Upper lobe of right lung (tissue), 1 donor: Measurements from ENCODE around the gene ACAN. TPM values are rescaled to one million over a fixed set of nuclear protein-coding genes. Genes with fewer than 3 reads are reported as not detected.

Source experiments
- ATAC-seq: fragments of 200-7000 bp; cut with Tn5 transposase; one replicate; pipeline ENCODE4 v1.9.1; 2020; ENCODE audit warnings: mild to moderate bottlenecking, moderate library complexity
- DNase-seq: peaks from one replicate; pipeline ENCODE4 v3.0.0-alpha.2; 2020
- H3K27ac ChIP-seq: fragments of 200-600 bp; one replicate; pipeline ENCODE4 v1.8.0; 2022
- H3K27me3 ChIP-seq: fragments of 200-600 bp; one replicate; pipeline ENCODE4 v1.8.0; 2022; ENCODE audit warnings: mild to moderate bottlenecking
- H3K36me3 ChIP-seq: fragments of 200-600 bp; one replicate; pipeline ENCODE4 v1.8.0; 2022
- H3K4me1 ChIP-seq: fragments of 200-600 bp; one replicate; pipeline ENCODE4 v1.8.0; 2022
- H3K4me3 ChIP-seq: fragments of 200-600 bp; one replicate; pipeline ENCODE4 v1.8.0; 2022; ENCODE audit warnings: mild to moderate bottlenecking
- H3K9me3 ChIP-seq: fragments of 200-600 bp; one replicate; pipeline ENCODE4 v1.8.0; 2022
- CTCF ChIP-seq: fragments of 200-600 bp; IDR thresholded peaks from one replicate; pipeline ENCODE4 v1.8.0; 2022; ENCODE audit warnings: antibody characterized with exemption
- intact Hi-C: fragments of 100-400 bp; cut with DNase I; formaldehyde crosslinking; loops from one replicate; pipeline ENCODE4 v1.11.0; 2022
- total RNA-seq: library from RNA; stranded (reverse); fragmentation: NEBNext Ultra II Directional; extraction: Animal tissue kit (Norgen Biotek cat#: 25700); gene quantifications from one replicate; pipeline ENCODE4 v1.2.1, GENCODE V29; 2021
- donor health status: DM: no; HTN: yes; CAD: no; lungs with severe emphysema.

ACAN gene
- total RNA-seq, 1 donor from 2014 or later: 0.06 TPM

GRCh38 chr15:88894348-88894818 lies 91.1 kb downstream of the ACAN start:
- Histone ChIP-seq H3K27me3 (peaks cover 7% of the 10 kb centered on the region), H3K4me3 (peak overlapping the region; percentile 67), H3K36me3 (no peaks in the 10 kb centered on the region), H3K9me3 (no peaks in the 10 kb centered on the region), H3K4me1 (peaks cover 27% of the 10 kb centered on the region), H3K27ac (no peak overlapping the region)
- intact Hi-C loops: loop anchor here (10.0 kb wide), 1 partner anchor 280 kb away; no protein-coding TSS in a partner anchor
- TF ChIP-seq CTCF: peak; percentile 74
- ATAC-seq (peak; percentile 69), DNase-seq (peak; percentile 84)

GRCh38 chr15:88894819-88895767 lies 91.9 kb downstream of the ACAN start, which contains the start of gene HAPLN3:
Gene HAPLN3 (minus strand): TSS chr15:88895544. CDS start chr15:88887298, 8,246 bp downstream.
- DNase-seq (no peak), ATAC-seq (peak; percentile 24)
- no peaks in the 10 kb centered on the region for H3K36me3 ChIP-seq
- H3K4me3 ChIP-seq: peak within 1 kb of the TSS; percentile 67
- H3K27me3 ChIP-seq: peaks cover 7% of the 10 kb centered on the region
- no peak for TF ChIP-seq CTCF
- H3K4me1 ChIP-seq: peaks cover 27% of the 10 kb centered on the region
- no peak within 1 kb of the TSS for H3K27ac ChIP-seq
- no peaks in the 10 kb centered on the region for H3K9me3 ChIP-seq
- intact Hi-C loops: loop anchor here (10.0 kb wide), 1 partner anchor 280 kb away; no protein-coding TSS in a partner anchor

GRCh38 chr15:88896333-88897033 lies 93.2 kb downstream of the ACAN start:
- intact Hi-C loops: loop anchor here (10.0 kb wide), 1 partner anchor 278 kb away; no protein-coding TSS in a partner anchor
- Histone ChIP-seq H3K36me3 (no peaks in the 10 kb centered on the region), H3K4me1 (peaks cover 27% of the 10 kb centered on the region), H3K27ac (no peak overlapping the region), H3K27me3 (peaks cover 7% of the 10 kb centered on the region), H3K9me3 (no peaks in the 10 kb centered on the region), H3K4me3 (no peak overlapping the region)
- no peak for DNase-seq
- ATAC-seq: no peak
- TF ChIP-seq CTCF: no peak

- H3K27me3 ChIP-seq: peaks cover 7% of the 10 kb centered on the region
- ATAC-seq (no peak), DNase-seq (no peak)
- intact Hi-C loops: loop anchor here (10.0 kb wide), 1 partner anchor 278 kb away; no protein-coding TSS in a partner anchor
- peaks cover 27% of the 10 kb centered on the region for H3K4me1 ChIP-seq
- no peak for TF ChIP-seq CTCF
- H3K27ac ChIP-seq: no peak overlapping the region
- no peaks in the 10 kb centered on the region for H3K9me3 ChIP-seq
- no peak overlapping the region for H3K4me3 ChIP-seq
- H3K36me3 ChIP-seq: peaks cover 1% of the 10 kb centered on the region
Measured at GRCh38 chr15:88897142-88897455, 93.9 kb downstream of the ACAN start.

GRCh38 chr15:88897456-88898194 lies 94.4 kb downstream of the ACAN start:
- Histone ChIP-seq H3K27me3 (peaks cover 7% of the 10 kb centered on the region), H3K4me1 (peaks cover 27% of the 10 kb centered on the region), H3K27ac (no peak overlapping the region), H3K36me3 (peaks cover 6% of the 10 kb centered on the region), H3K4me3 (no peak overlapping the region), H3K9me3 (no peaks in the 10 kb centered on the region)
- peak; percentile 62 for TF ChIP-seq CTCF
- DNase-seq (peak; percentile 91), ATAC-seq (peak; percentile 90)
- intact Hi-C loops: loop anchor here (10.0 kb wide), 1 partner anchor 277 kb away; no protein-coding TSS in a partner anchor
